DOHH2 (cell line): ENCODE measurements around the gene STAT2.
"Not testable (repeated sequence)": the region's sequence is repeated elsewhere in the genome, so short reads cannot be mapped to it uniquely, and the experiment has no call there.

ENCODE experiments used
- CTCF ChIP-seq: fragments of 200-600 bp; sonication (generic); IDR thresholded peaks from one replicate; pipeline ENCODE4 v1.5.1; 2014; ENCODE audit warnings: antibody characterized with exemption, mild to moderate bottlenecking, low read depth, low read length; ENCODE audit not compliant: poor library complexity, severe bottlenecking
- EZH2phosphoT487 ChIP-seq: fragments of 200-600 bp; sonication (generic); IDR thresholded peaks from 2 replicates; pipeline ENCODE4 v1.6.1; 2017; ENCODE audit warnings: borderline replicate concordance, mild to moderate bottlenecking, antibody characterized with exemption, low read length, moderate library complexity, mixed read lengths

- not testable (repeated sequence) for TF ChIP-seq CTCF, EZH2phosphoT487
These were observed 41.7 kb upstream of the STAT2 start for GRCh38 chr12:56401612-56402011.
